HepG2 (cell line): ENCODE data around the gene ANKRD40CL. TPM values are rescaled to one million over a fixed set of nuclear protein-coding genes. Genes with fewer than 3 reads are reported as not detected.

Experiments used
- ATF4 ChIP-seq, 2 experiments: fragments of 450-650 bp in 1 of 2; sonication (generic) in 1 of 2; formaldehyde crosslinking; IDR thresholded peaks; 2 replicates each; pipeline versions ENCODE4 v1.5.0 to v1.8.0; 2020 to 2022; ENCODE audit warnings: mild to moderate bottlenecking in 1 of 2, missing genetic modification reagents in 1 of 2
- BORCS8-MEF2B ChIP-seq: sonication (generic); formaldehyde crosslinking; IDR thresholded peaks from 2 replicates; pipeline ENCODE4 v1.8.0; 2022; ENCODE audit warnings: mild to moderate bottlenecking, missing genetic modification reagents
- BRD4 ChIP-seq: sonication (generic); formaldehyde crosslinking; IDR thresholded peaks from 2 replicates; pipeline ENCODE4 v1.4.0; 2020; ENCODE audit warnings: missing genetic modification reagents
- CBFB ChIP-seq: sonication (generic); formaldehyde crosslinking; IDR thresholded peaks from 2 replicates; pipeline ENCODE4 v1.4.0; 2020; ENCODE audit warnings: missing genetic modification reagents
- CREB3 ChIP-seq: sonication (generic); formaldehyde crosslinking; IDR thresholded peaks from 2 replicates; pipeline ENCODE4 v1.5.0; 2020; ENCODE audit warnings: missing genetic modification reagents
- ELF3 ChIP-seq: IDR thresholded peaks from 2 replicates; pipeline ENCODE4 v1.6.1; 2016; ENCODE audit warnings: missing genetic modification reagents, missing compliant biosample characterization
- ETS1 ChIP-seq: sonication (generic); formaldehyde crosslinking; IDR thresholded peaks from 2 replicates; pipeline ENCODE4 v1.4.0; 2020; ENCODE audit warnings: missing genetic modification reagents
- GLI4 ChIP-seq: sonication (generic); formaldehyde crosslinking; IDR thresholded peaks from 2 replicates; pipeline ENCODE4 v1.5.1; 2020; ENCODE audit warnings: missing genetic modification reagents, mild to moderate bottlenecking, moderate library complexity, borderline replicate concordance
- HOXA5 ChIP-seq: sonication (generic); formaldehyde crosslinking; IDR thresholded peaks from 2 replicates; pipeline ENCODE4 v1.4.0; 2020; ENCODE audit warnings: missing genetic modification reagents
- IKZF4 ChIP-seq: sonication (generic); formaldehyde crosslinking; IDR thresholded peaks from 2 replicates; pipeline ENCODE4 v1.5.1; 2020; ENCODE audit warnings: borderline replicate concordance, mild to moderate bottlenecking, low read depth, missing genetic modification reagents; ENCODE audit errors: not compliant biosample characterization
- KAT8 ChIP-seq: IDR thresholded peaks from 2 replicates; pipeline ENCODE4 v1.6.1; 2016; ENCODE audit warnings: missing genetic modification reagents, missing compliant biosample characterization
- MIER3 ChIP-seq: IDR thresholded peaks from 2 replicates; pipeline ENCODE4 v1.6.1; 2016; ENCODE audit warnings: missing compliant biosample characterization, borderline replicate concordance
- NR2C2 ChIP-seq: sonication (generic); formaldehyde crosslinking; IDR thresholded peaks from 2 replicates; pipeline ENCODE4 v1.4.0; 2020; ENCODE audit warnings: missing genetic modification reagents, mild to moderate bottlenecking, moderate library complexity, borderline replicate concordance
- RARG ChIP-seq: sonication (generic); formaldehyde crosslinking; IDR thresholded peaks from 2 replicates; pipeline ENCODE4 v1.4.0; 2020; ENCODE audit warnings: low read depth, mild to moderate bottlenecking, missing genetic modification reagents
- SP1 ChIP-seq, 2 experiments: fragments of 450-650 bp in 1 of 2; sonication (generic) in 1 of 2; formaldehyde crosslinking in 1 of 2; IDR thresholded peaks; 2 replicates each; pipeline versions ENCODE4 v1.4.0 to v1.6.1; 2016 to 2020; ENCODE audit warnings: missing genetic modification reagents in 1 of 2
- THYN1 ChIP-seq: sonication (generic); formaldehyde crosslinking; IDR thresholded peaks from 2 replicates; pipeline ENCODE4 v1.8.1; 2023; ENCODE audit warnings: low read depth, mild to moderate bottlenecking, moderate library complexity, missing genetic modification reagents, borderline replicate concordance
- ZBTB7B ChIP-seq: sonication (generic); formaldehyde crosslinking; IDR thresholded peaks from 2 replicates; pipeline ENCODE4 v1.4.0; 2020; ENCODE audit warnings: missing genetic modification reagents
- ZFX ChIP-seq: sonication (generic); formaldehyde crosslinking; IDR thresholded peaks from 2 replicates; pipeline ENCODE4 v1.4.0; 2020; ENCODE audit warnings: mild to moderate bottlenecking, low read depth, missing genetic modification reagents, moderate library complexity
- ZMYM3 ChIP-seq: sonication (generic); formaldehyde crosslinking; IDR thresholded peaks from 2 replicates; pipeline ENCODE4 v1.5.1; 2020; ENCODE audit warnings: mild to moderate bottlenecking, missing genetic modification reagents
- ZNF124 ChIP-seq: sonication (generic); formaldehyde crosslinking; IDR thresholded peaks from 2 replicates; pipeline ENCODE4 v1.4.0; 2020; ENCODE audit warnings: missing genetic modification reagents
- ZNF235 ChIP-seq: sonication (generic); formaldehyde crosslinking; IDR thresholded peaks from 2 replicates; pipeline ENCODE4 v1.8.1; 2023; ENCODE audit warnings: mild to moderate bottlenecking, missing genetic modification reagents, borderline replicate concordance
- ZNF251 ChIP-seq: sonication (generic); formaldehyde crosslinking; IDR thresholded peaks from 2 replicates; pipeline ENCODE4 v1.9.0; 2021; ENCODE audit warnings: mild to moderate bottlenecking, missing genetic modification reagents
- ZNF317 ChIP-seq: sonication (generic); formaldehyde crosslinking; IDR thresholded peaks from 2 replicates; pipeline ENCODE4 v1.5.0; 2020; ENCODE audit warnings: mild to moderate bottlenecking, missing genetic modification reagents
- ZNF333 ChIP-seq: sonication (generic); formaldehyde crosslinking; IDR thresholded peaks from 2 replicates; pipeline ENCODE4 v1.4.0; 2020; ENCODE audit warnings: mild to moderate bottlenecking, missing genetic modification reagents, borderline replicate concordance
- ZNF660 ChIP-seq: sonication (generic); formaldehyde crosslinking; IDR thresholded peaks from 2 replicates; pipeline ENCODE4 v1.5.1; 2020; ENCODE audit warnings: mild to moderate bottlenecking, low read depth, missing genetic modification reagents, borderline replicate concordance
- ZNF737 ChIP-seq: sonication (generic); formaldehyde crosslinking; IDR thresholded peaks from 2 replicates; pipeline ENCODE4 v1.5.0; 2020; ENCODE audit warnings: missing genetic modification reagents, mild to moderate bottlenecking, borderline replicate concordance
- polyA plus RNA-seq, 8 experiments: library from polyadenylated mRNA; depleted of rRNA in 3 of 8; stranded (reverse) in 7 of 8; unstranded in 1 of 8; fragments of >200 nt; fragmentation: Illumina TruSeq in 4 of 8; extraction: Trizol in 4 of 8; gene quantifications; 2 replicates each; pipeline versions ENCODE4 v1.2.1 to v1.2.3, GENCODE V29; 2011 to 2016; ENCODE audit warnings: low read depth in 4 of 8, missing spikeins in 1 of 8, mixed read lengths in 1 of 8; ENCODE audit not compliant: insufficient read depth in 1 of 8
- total RNA-seq, 5 experiments: library from RNA; depleted of rRNA; stranded (reverse); fragments of >200 nt; fragmentation: Illumina TruSeq; extraction: Trizol; gene quantifications; 2 replicates each; pipeline ENCODE4 v1.2.3, GENCODE V29; 2016; ENCODE audit warnings: low read depth in 1 of 5
- TF ChIP-seq, protein P1 (sequence below): conservative IDR thresholded peaks from 2 replicates; pipeline ENCODE4 v1.6.1; 2018; ENCODE audit warnings: missing genetic modification reagents

The ANKRD40CL gene
- total and polyA plus RNA-seq, 2 of the 13 experiments (the other 11 are each of a cell fraction or from before 2014, with no cell fraction given) = 0.03 to 0.11 TPM

DNA sequence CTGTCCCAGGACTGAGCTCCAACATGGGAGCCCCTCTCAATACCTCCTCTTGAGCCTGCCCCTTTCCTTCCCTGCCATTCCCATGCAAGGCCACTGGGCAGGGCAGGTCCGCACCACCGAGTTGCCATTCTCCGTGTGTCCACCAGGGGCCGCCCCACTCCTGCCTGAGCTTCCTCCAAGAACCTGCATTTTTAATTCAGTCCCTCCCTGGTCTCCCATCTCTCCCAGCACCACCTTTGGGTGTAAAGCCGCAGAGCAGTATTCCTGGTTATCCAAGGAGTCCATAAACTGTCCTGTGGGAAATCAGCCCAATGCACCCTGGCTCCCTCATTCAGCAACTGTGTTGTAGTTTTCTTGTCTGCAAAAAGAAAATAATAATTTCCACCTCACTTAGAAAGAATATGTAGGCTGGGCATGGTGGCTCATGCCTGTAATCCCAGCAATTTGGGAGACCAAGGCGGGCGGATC, 15.9 kb upstream of the ANKRD40CL start (continued):
- TF ChIP-seq HOXA5 (CRISPR knock-in tag) (peak; percentile 78), ELF3 (CRISPR knock-in tag) (peak; percentile 68; the same call in 1 of the 2 replicates), BORCS8-MEF2B (CRISPR knock-in tag) (0 out of 2 replicates have a peak, but pooled peaks have one; percentile 26), ZBTB7B (peak; percentile 62; the same call in 1 of the 2 replicates), ZNF317 (CRISPR knock-in tag) (0 out of 2 replicates have a peak, but pooled peaks have one; percentile 27), CBFB (CRISPR knock-in tag) (peak; percentile 49; the same call in 1 of the 2 replicates), SP1 (IDR thresholded peaks at IDR 0.05) (no peak), SP1 (CRISPR knock-in tag; IDR thresholded peaks at IDR 0.05) (peak; percentile 46; the same call in 1 of the 2 replicates), GLI4 (no peak), RARG (no peak), ZFX (CRISPR knock-in tag) (0 out of 2 replicates have a peak, but pooled peaks have one; percentile 10), ZNF235 (0 out of 2 replicates have a peak, but pooled peaks have one; percentile 38), IKZF4 (CRISPR knock-in tag) (peak; percentile 47), MIER3 (CRISPR knock-in tag) (peak; percentile 60; the same call in 1 of the 2 replicates), CREB3 (CRISPR knock-in tag) (no peak), ZMYM3 (CRISPR knock-in tag) (peak; percentile 26; the same call in 1 of the 2 replicates), ATF4 (CRISPR knock-in tag; IDR thresholded peaks at IDR 0.05) (no peak), ZNF333 (no peak), KAT8 (CRISPR knock-in tag) (peak; percentile 44; the same call in 1 of the 2 replicates), ETS1 (CRISPR knock-in tag) (no peak), BRD4 (no peak), ZNF660 (no peak), ZNF124 (CRISPR knock-in tag) (0 out of 2 replicates have a peak, but pooled peaks have one; percentile 73), ZNF251 (CRISPR knock-in tag) (no peak), THYN1 (CRISPR knock-in tag) (no peak), NR2C2 (CRISPR knock-in tag) (no peak), ZNF737 (no peak)
- TF ChIP-seq, protein P1, sequence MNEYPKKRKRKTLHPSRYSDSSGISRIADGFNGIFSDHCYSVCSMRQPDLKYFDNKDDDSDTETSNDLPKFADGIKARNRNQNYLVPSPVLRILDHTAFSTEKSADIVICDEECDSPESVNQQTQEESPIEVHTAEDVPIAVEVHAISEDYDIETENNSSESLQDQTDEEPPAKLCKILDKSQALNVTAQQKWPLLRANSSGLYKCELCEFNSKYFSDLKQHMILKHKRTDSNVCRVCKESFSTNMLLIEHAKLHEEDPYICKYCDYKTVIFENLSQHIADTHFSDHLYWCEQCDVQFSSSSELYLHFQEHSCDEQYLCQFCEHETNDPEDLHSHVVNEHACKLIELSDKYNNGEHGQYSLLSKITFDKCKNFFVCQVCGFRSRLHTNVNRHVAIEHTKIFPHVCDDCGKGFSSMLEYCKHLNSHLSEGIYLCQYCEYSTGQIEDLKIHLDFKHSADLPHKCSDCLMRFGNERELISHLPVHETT = 0 out of 2 replicates have a peak, but pooled peaks have one; percentile 40
